Measurements from ENCODE around the gene MOB4. TPM values are rescaled to one million over a fixed set of nuclear protein-coding genes. Genes with fewer than 3 reads are reported as not detected.

MOB4 gene
- polyA plus RNA-seq, 3 donors: 14.8 to 32.4 (median 30.4) TPM

- no peak overlapping the region for H3K4me3 Mint-ChIP-seq
- Histone ChIP-seq H3K79me2 (ENCODE audit: insufficient read depth, low read length) (peaks cover 64% of the 10 kb centered on the region), H3K4me1 (ENCODE audit: control insufficient read depth in 1 of 2, insufficient read depth in 2 of 2, low read length in 2 of 2) (peaks cover 11 to 26% of the 10 kb centered on the region in 2 donors), H3K4me3 (replicated peaks in 1 of 3; ENCODE audit: low read depth in 2 of 3, low read length in 3 of 3) (no peak overlapping the region), H3K9me3 (replicated peaks in 1 of 2; ENCODE audit: control insufficient read depth in 1 of 2, insufficient read depth in 1 of 2, low read length in 2 of 2) (no peaks in the 10 kb centered on the region), H3K9ac (ENCODE audit: insufficient read depth, low read length, poor library complexity, severe bottlenecking) (no peak overlapping the region), H2AFZ (ENCODE audit: insufficient read depth, low read depth, low read length, poor library complexity, severe bottlenecking) (no peak overlapping the region), H3K27me3 (ENCODE audit: control insufficient read depth in 2 of 2, insufficient read depth in 2 of 2, low read length in 2 of 2) (no peaks in the 10 kb centered on the region), H3K36me3 (replicated peaks in 1 of 2; ENCODE audit: control insufficient read depth in 1 of 2, insufficient read depth in 2 of 2, low read length in 2 of 2) (peaks cover 60 to 74% of the 10 kb centered on the region in 2 donors), H4K20me1 (ENCODE audit: insufficient read depth, low read length) (peaks cover 20% of the 10 kb centered on the region), H3K27ac (ENCODE audit: low read depth in 1 of 2, low read length in 2 of 2) (no peak overlapping the region), H3K4me2 (replicated peaks; ENCODE audit: extremely low read depth, low read length, poor library complexity, severe bottlenecking) (no peak overlapping the region)
- TF ChIP-seq CTCF (IDR thresholded peaks at IDR 0.05): no peak
- intact Hi-C loops (cut with micrococcal nuclease): loop anchor here in 1 of 2 donors (10.0 kb wide), 1 partner anchor 71 kb away; no protein-coding TSS in a partner anchor
- WGBS (ENCODE audit: insufficient coverage): no CpG with 5 or more reads among the region's 2 CpGs
- H3K4me1 Mint-ChIP-seq: peaks cover 25% of the 10 kb centered on the region
- H3K9me3 Mint-ChIP-seq: no peaks in the 10 kb centered on the region
- H3K36me3 Mint-ChIP-seq: peaks cover 54 to 63% of the 10 kb centered on the region in 2 donors
- no peaks in the 10 kb centered on the region for H3K27me3 Mint-ChIP-seq (ENCODE audit: low read depth in 3 of 3)
- no peak overlapping the region for H3K27ac Mint-ChIP-seq
- DNase-seq: no peak
Measured at GRCh38 chr2:197495433-197496134, 20.3 kb upstream of the MOB4 start.

GRCh38 chr2:197496695-197497094, 19.2 kb upstream of the MOB4 start:
- Histone ChIP-seq H4K20me1 (ENCODE audit: insufficient read depth, low read length) (peaks cover 20% of the 10 kb centered on the region), H3K4me3 (replicated peaks in 1 of 3; ENCODE audit: low read depth in 2 of 3, low read length in 3 of 3) (no peak overlapping the region), H3K9me3 (replicated peaks in 1 of 2; ENCODE audit: control insufficient read depth in 1 of 2, insufficient read depth in 1 of 2, low read length in 2 of 2) (no peaks in the 10 kb centered on the region), H3K27me3 (ENCODE audit: control insufficient read depth in 2 of 2, insufficient read depth in 2 of 2, low read length in 2 of 2) (no peaks in the 10 kb centered on the region), H3K9ac (ENCODE audit: insufficient read depth, low read length, poor library complexity, severe bottlenecking) (no peak overlapping the region), H3K79me2 (ENCODE audit: insufficient read depth, low read length) (peaks cover 74% of the 10 kb centered on the region), H3K4me2 (replicated peaks; ENCODE audit: extremely low read depth, low read length, poor library complexity, severe bottlenecking) (no peak overlapping the region), H3K36me3 (replicated peaks in 1 of 2; ENCODE audit: control insufficient read depth in 1 of 2, insufficient read depth in 2 of 2, low read length in 2 of 2) (peaks cover 50 to 63% of the 10 kb centered on the region in 2 donors), H3K27ac (ENCODE audit: low read depth in 1 of 2, low read length in 2 of 2) (no peak overlapping the region), H2AFZ (ENCODE audit: insufficient read depth, low read depth, low read length, poor library complexity, severe bottlenecking) (no peak overlapping the region), H3K4me1 (ENCODE audit: control insufficient read depth in 1 of 2, insufficient read depth in 2 of 2, low read length in 2 of 2) (peaks cover 22 to 38% of the 10 kb centered on the region in 2 donors)
- no peak overlapping the region for H3K4me3 Mint-ChIP-seq
- H3K9me3 Mint-ChIP-seq: no peaks in the 10 kb centered on the region
- peaks cover 45 to 53% of the 10 kb centered on the region in 2 donors for H3K36me3 Mint-ChIP-seq
- H3K27me3 Mint-ChIP-seq (ENCODE audit: low read depth in 3 of 3): no peaks in the 10 kb centered on the region
- intact Hi-C loops (cut with micrococcal nuclease): loop anchor here in 1 of 2 donors (10.0 kb wide), 1 partner anchor 72 kb away; no protein-coding TSS in a partner anchor
- no peak overlapping the region for H3K27ac Mint-ChIP-seq
- H3K4me1 Mint-ChIP-seq: peaks cover 34% of the 10 kb centered on the region
- DNase-seq: no peak
- no peak for TF ChIP-seq CTCF (IDR thresholded peaks at IDR 0.05)
